Mesenchymal stem cell (in vitro differentiated cells and primary cell): ENCODE data around the gene TTLL11.
A peak's percentile ranks its signal among the peaks of the same experiment; 100 is the strongest.

ENCODE experiments used
- DNase-seq: peaks from one replicate; pipeline ENCODE4 v3.0.0-alpha.2; 2013
- H2AFZ ChIP-seq: one replicate; pipeline ENCODE4 v1.6.1; 2013; ENCODE audit warnings: low read depth, mild to moderate bottlenecking, control low read depth, inconsistent platforms, low read length, moderate library complexity
- H2AK5ac ChIP-seq: 2 replicates; pipeline ENCODE4 v1.6.1; 2013; ENCODE audit warnings: low read length, moderate library complexity, mild to moderate bottlenecking, inconsistent platforms; ENCODE audit not compliant: severe bottlenecking
- H2BK120ac ChIP-seq: one replicate; pipeline ENCODE4 v1.6.1; 2013; ENCODE audit warnings: low read depth, mild to moderate bottlenecking, inconsistent platforms, low read length, moderate library complexity
- H2BK12ac ChIP-seq, 2 experiments: one replicate each; pipeline ENCODE4 v1.6.1; 2013; ENCODE audit warnings: inconsistent platforms in 2 of 2, low read length in 2 of 2, mild to moderate bottlenecking in 2 of 2, moderate library complexity in 2 of 2, control low read depth in 1 of 2
- H2BK15ac ChIP-seq: one replicate; pipeline ENCODE4 v1.6.1; 2013; ENCODE audit warnings: mild to moderate bottlenecking, low read depth, inconsistent platforms; ENCODE audit not compliant: poor library complexity, severe bottlenecking
- H2BK5ac ChIP-seq: 2 replicates; pipeline ENCODE4 v1.6.1; 2013; ENCODE audit warnings: low read depth, mild to moderate bottlenecking, low read length, control low read depth, inconsistent platforms; ENCODE audit not compliant: poor library complexity, severe bottlenecking
- H3K14ac ChIP-seq, 2 experiments: one replicate each; pipeline ENCODE4 v1.6.1; 2013; ENCODE audit warnings: inconsistent platforms in 2 of 2, low read length in 2 of 2, control low read depth in 1 of 2, mild to moderate bottlenecking in 1 of 2, moderate library complexity in 1 of 2
- H3K18ac ChIP-seq, 2 experiments: one replicate each; pipeline ENCODE4 v1.6.1; 2013; ENCODE audit warnings: inconsistent platforms in 2 of 2, low read length in 2 of 2, control low read depth in 1 of 2, low read depth in 1 of 2, mild to moderate bottlenecking in 1 of 2
- H3K23ac ChIP-seq, 2 experiments: one replicate each; pipeline ENCODE4 v1.6.1; 2013; ENCODE audit warnings: inconsistent platforms in 2 of 2, low read length in 2 of 2, mild to moderate bottlenecking in 2 of 2, moderate library complexity in 2 of 2, control low read depth in 1 of 2
- H3K27ac ChIP-seq: 2 replicates; pipeline ENCODE4 v1.5.1; 2013; ENCODE audit warnings: mild to moderate bottlenecking, moderate library complexity, low read length, control low read depth, inconsistent platforms; ENCODE audit not compliant: poor library complexity, severe bottlenecking
- H3K27me3 ChIP-seq, 2 experiments: 2 replicates each; pipeline versions ENCODE4 v1.6.1 to v1.7.0; 2013; ENCODE audit warnings: low read length in 2 of 2, mild to moderate bottlenecking in 2 of 2, moderate library complexity in 2 of 2, control low read depth in 1 of 2, inconsistent platforms in 1 of 2; ENCODE audit not compliant: control insufficient read depth in 1 of 2, insufficient read depth in 1 of 2
- H3K36me3 ChIP-seq, 2 experiments: 2 replicates each; pipeline versions ENCODE4 v1.6.1 to v1.7.0; 2013; ENCODE audit warnings: low read length in 2 of 2, control low read depth in 1 of 2, inconsistent platforms in 1 of 2, low read depth in 1 of 2, mild to moderate bottlenecking in 1 of 2; ENCODE audit not compliant: insufficient read depth in 2 of 2, control insufficient read depth in 1 of 2
- H3K4ac ChIP-seq, 2 experiments: one replicate each; pipeline ENCODE4 v1.6.1; 2013; ENCODE audit warnings: inconsistent platforms in 2 of 2, low read length in 2 of 2, mild to moderate bottlenecking in 2 of 2, moderate library complexity in 2 of 2, control low read depth in 1 of 2, low read depth in 1 of 2
- H3K4me1 ChIP-seq: 2 replicates; pipeline ENCODE4 v1.6.1; 2013; ENCODE audit warnings: low read depth, low read length, control low read depth; ENCODE audit not compliant: control insufficient read depth, insufficient read depth
- H3K4me2 ChIP-seq: 2 replicates; pipeline ENCODE4 v1.6.1; 2013; ENCODE audit warnings: low read length, mild to moderate bottlenecking, inconsistent platforms; ENCODE audit not compliant: poor library complexity, severe bottlenecking
- H3K4me3 ChIP-seq, 2 experiments: 2 replicates each; pipeline versions ENCODE4 v1.5.1 to v1.7.0; 2013; ENCODE audit warnings: low read length in 2 of 2, mild to moderate bottlenecking in 2 of 2, control low read depth in 1 of 2, low read depth in 1 of 2; ENCODE audit not compliant: insufficient read depth in 1 of 2
- H3K79me1 ChIP-seq: replicated peaks from 2 replicates; pipeline ENCODE4 v1.6.1; 2013; ENCODE audit warnings: mild to moderate bottlenecking, control low read depth, low read length, inconsistent platforms; ENCODE audit not compliant: poor library complexity, severe bottlenecking
- H3K9ac ChIP-seq: 2 replicates; pipeline ENCODE4 v1.7.0; 2013; ENCODE audit warnings: mild to moderate bottlenecking, low read length, moderate library complexity
- H3K9me3 ChIP-seq: 2 replicates; pipeline ENCODE4 v1.7.0; 2013; ENCODE audit warnings: mild to moderate bottlenecking, low read length; ENCODE audit not compliant: control insufficient read depth
- H4K8ac ChIP-seq: one replicate; pipeline ENCODE4 v1.6.1; 2013; ENCODE audit warnings: inconsistent platforms, mild to moderate bottlenecking, low read length, moderate library complexity
- H4K91ac ChIP-seq: one replicate; pipeline ENCODE4 v1.6.1; 2013; ENCODE audit warnings: mild to moderate bottlenecking, low read length, inconsistent platforms
- WGBS: methylation state at CpG from one replicate; pipeline ENCODE4 v1.1.7; 2013; ENCODE audit warnings: mixed read lengths; 5-methylcytosine and 5-hydroxymethylcytosine counted together

TTLL11 gene

GRCh38 chr9:121945849-121946248 lies 147.3 kb downstream of the TTLL11 start:
- no peaks in the 10 kb centered on the region for H3K36me3 ChIP-seq
- no peak overlapping the region for H3K4me2 ChIP-seq
- no peak overlapping the region for H2AFZ ChIP-seq
- no peak overlapping the region for H2BK15ac ChIP-seq
- H3K9ac ChIP-seq, result no peak overlapping the region
- H3K18ac ChIP-seq, result no peak overlapping the region
- H3K27ac ChIP-seq, result no peak overlapping the region
- no peaks in the 10 kb centered on the region for H3K9me3 ChIP-seq
- H4K8ac ChIP-seq, result no peak overlapping the region
- H2BK120ac ChIP-seq, result no peak overlapping the region
- peaks cover 0 to 4% of the 10 kb centered on the region in 2 experiments for H3K27me3 ChIP-seq
- H3K4ac ChIP-seq, result no peak overlapping the region
- H2BK12ac ChIP-seq, result no peak overlapping the region
- no peak overlapping the region for H2AK5ac ChIP-seq
- no peak overlapping the region for H3K4me3 ChIP-seq
- H3K14ac ChIP-seq, result no peak overlapping the region
- peaks cover 15% of the 10 kb centered on the region for H3K4me1 ChIP-seq
- peaks cover 2% of the 10 kb centered on the region for H3K79me1 ChIP-seq
- no peak for DNase-seq
- H2BK5ac ChIP-seq, result no peak overlapping the region
- no peak overlapping the region for H4K91ac ChIP-seq
- H3K23ac ChIP-seq, result no peak overlapping the region
- WGBS, result 89% methylated on average over 3 of the region's 4 CpGs

- no peak overlapping the region for H3K27ac ChIP-seq
- H3K18ac ChIP-seq, result no peak overlapping the region
- H2AK5ac ChIP-seq, result no peak overlapping the region
- no peak overlapping the region for H3K4ac ChIP-seq
- no peaks in the 10 kb centered on the region for H3K9me3 ChIP-seq
- peaks cover 11% of the 10 kb centered on the region for H3K4me1 ChIP-seq
- no peak overlapping the region for H3K23ac ChIP-seq
- DNase-seq, result no peak
- no peak overlapping the region for H3K14ac ChIP-seq
- H2AFZ ChIP-seq, result no peak overlapping the region
- H2BK15ac ChIP-seq, result no peak overlapping the region
- H4K8ac ChIP-seq, result no peak overlapping the region
- no peaks in the 10 kb centered on the region for H3K36me3 ChIP-seq
- no peak overlapping the region for H2BK12ac ChIP-seq
- H3K4me3 ChIP-seq, result no peak overlapping the region
- H4K91ac ChIP-seq, result no peak overlapping the region
- peaks cover 0 to 4% of the 10 kb centered on the region in 2 experiments for H3K27me3 ChIP-seq
- no peak overlapping the region for H3K4me2 ChIP-seq
- H2BK5ac ChIP-seq, result no peak overlapping the region
- peak overlapping the region; percentile 52 for H3K9ac ChIP-seq
- WGBS, result 91% methylated on average over 4 of the region's 4 CpGs
- no peak overlapping the region for H2BK120ac ChIP-seq
- peaks cover 2% of the 10 kb centered on the region for H3K79me1 ChIP-seq
Observed at GRCh38 chr9:121945281-121945680, 147.8 kb downstream of the TTLL11 start.

GRCh38 chr9:121944711-121945191 lies 148.4 kb downstream of the TTLL11 start:
- no peak overlapping the region for H4K8ac ChIP-seq
- H2AK5ac ChIP-seq, result no peak overlapping the region
- no peak overlapping the region for H3K14ac ChIP-seq
- no peak overlapping the region for H3K4me3 ChIP-seq
- no peak overlapping the region for H2BK12ac ChIP-seq
- peaks cover 2% of the 10 kb centered on the region for H3K79me1 ChIP-seq
- no peak overlapping the region for H2BK5ac ChIP-seq
- no peak overlapping the region for H3K18ac ChIP-seq
- H3K23ac ChIP-seq, result no peak overlapping the region
- DNase-seq, result peak; percentile 59
- H3K36me3 ChIP-seq, result no peaks in the 10 kb centered on the region
- WGBS, result 52% methylated on average over 5 of the region's 5 CpGs
- peak overlapping the region; percentile 52 for H3K9ac ChIP-seq
- H3K27ac ChIP-seq, result no peak overlapping the region
- H3K4me2 ChIP-seq, result no peak overlapping the region
- peaks cover 10% of the 10 kb centered on the region for H3K4me1 ChIP-seq
- peaks cover 0 to 4% of the 10 kb centered on the region in 2 experiments for H3K27me3 ChIP-seq
- H2AFZ ChIP-seq, result no peak overlapping the region
- no peak overlapping the region for H3K4ac ChIP-seq
- no peak overlapping the region for H4K91ac ChIP-seq
- no peak overlapping the region for H2BK120ac ChIP-seq
- no peak overlapping the region for H2BK15ac ChIP-seq
- no peaks in the 10 kb centered on the region for H3K9me3 ChIP-seq

- WGBS, result 100% methylated on average over 1 of the region's 2 CpGs
- H2AFZ ChIP-seq, result no peak overlapping the region
- H2BK120ac ChIP-seq, result no peak overlapping the region
- peaks cover 0 to 4% of the 10 kb centered on the region in 2 experiments for H3K27me3 ChIP-seq
- no peak overlapping the region for H3K4me3 ChIP-seq
- H3K79me1 ChIP-seq, result peaks cover 2% of the 10 kb centered on the region
- no peak overlapping the region for H3K23ac ChIP-seq
- H3K36me3 ChIP-seq, result no peaks in the 10 kb centered on the region
- H3K14ac ChIP-seq, result no peak overlapping the region
- H3K4ac ChIP-seq, result no peak overlapping the region
- H4K8ac ChIP-seq, result no peak overlapping the region
- H3K18ac ChIP-seq, result no peak overlapping the region
- H3K4me2 ChIP-seq, result no peak overlapping the region
- H2BK5ac ChIP-seq, result no peak overlapping the region
- no peak overlapping the region for H3K27ac ChIP-seq
- no peak for DNase-seq
- no peaks in the 10 kb centered on the region for H3K9me3 ChIP-seq
- H3K4me1 ChIP-seq, result peaks cover 12% of the 10 kb centered on the region
- H2BK15ac ChIP-seq, result no peak overlapping the region
- H2BK12ac ChIP-seq, result no peak overlapping the region
- no peak overlapping the region for H4K91ac ChIP-seq
- H3K9ac ChIP-seq, result no peak overlapping the region
- H2AK5ac ChIP-seq, result no peak overlapping the region
Observed at GRCh38 chr9:121943463-121943862, 149.6 kb downstream of the TTLL11 start.
